Prostate gland (tissue), 2 donors: ENCODE data around the gene PLXDC2.

ENCODE experiments used
- CTCF ChIP-seq, 4 experiments: fragments of 200-600 bp in 2 of 4; fragments of 450-650 bp in 2 of 4; sonication (generic) in 2 of 4; IDR thresholded peaks; 1 replicate in 3 of 4; 2 replicates in 1 of 4; pipeline ENCODE4 v1.5.1; 2016 to 2019; ENCODE audit warnings: antibody characterized with exemption in 4 of 4, mild to moderate bottlenecking in 2 of 4, moderate library complexity in 2 of 4
- POLR2A ChIP-seq: fragments of 450-650 bp; IDR thresholded peaks from one replicate; pipeline ENCODE4 v1.6.1; 2016; ENCODE audit warnings: antibody characterized with exemption, mild to moderate bottlenecking

- TF ChIP-seq CTCF (IDR thresholded peaks at IDR 0.05), result no peak
- TF ChIP-seq POLR2A, result no peak
These were observed 79.3 kb downstream of the PLXDC2 start for GRCh38 chr10:19895500-19895899.
